ENCODE measurements around the gene EVPL.
A peak's percentile ranks its signal among the peaks of the same experiment; 100 is the strongest.
"Not testable (repeated sequence)": the region's sequence is repeated elsewhere in the genome, so short reads cannot be mapped to it uniquely, and the experiment has no call there.

The EVPL gene

GRCh38 chr17:76046064-76046463, 19.0 kb upstream of the EVPL start:
- DNase-seq: no peak

GRCh38 chr17:76044475-76045007, 17.4 kb upstream of the EVPL start:
- not testable (repeated sequence) for DNase-seq

DNA sequence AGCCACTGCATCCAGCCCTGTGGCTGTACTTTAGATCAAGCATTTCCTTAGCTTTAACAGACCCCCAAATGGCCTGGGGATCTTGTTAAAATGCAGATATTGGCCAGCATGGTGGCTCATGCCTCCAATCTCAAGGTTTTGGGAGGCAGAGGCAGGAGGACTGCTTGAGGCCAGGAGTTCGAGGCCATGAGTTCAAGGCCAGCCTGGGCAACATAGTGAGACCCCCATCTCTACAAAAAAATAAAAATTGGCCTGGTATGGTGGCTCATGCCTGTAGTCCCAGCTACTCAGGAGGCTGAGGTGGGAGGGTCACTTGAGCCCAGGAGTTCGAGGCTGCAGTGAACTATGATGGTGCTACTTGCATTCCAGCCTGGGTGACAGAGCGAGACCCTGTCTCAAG, 15.8 kb upstream of the EVPL start:
- not testable (repeated sequence) for DNase-seq

- no peak for DNase-seq
Observed at GRCh38 chr17:76040376-76040775, 13.3 kb upstream of the EVPL start.

DNA sequence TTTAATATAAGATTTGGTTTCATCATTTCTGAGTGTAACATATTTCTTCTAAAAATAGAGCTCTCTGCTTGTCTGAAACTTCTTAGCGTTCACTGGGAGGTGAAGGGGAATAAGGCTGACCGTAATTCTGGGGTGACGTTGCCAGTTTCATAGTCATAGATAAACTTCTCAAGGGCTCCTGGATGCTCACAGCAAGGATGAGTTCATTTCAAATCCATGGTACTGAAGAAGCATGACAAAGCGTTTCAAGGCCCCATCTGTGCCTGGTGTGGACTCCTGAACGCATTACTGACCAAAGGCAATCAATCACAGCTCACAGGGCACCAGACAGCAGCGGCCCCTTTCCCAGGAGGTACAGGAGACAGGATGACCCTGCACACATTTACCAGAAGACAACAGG, 12.0 kb upstream of the EVPL start:
- no peak for DNase-seq

GRCh38 chr17:76038050-76038449, 10.9 kb upstream of the EVPL start:
- DNase-seq: no peak

GRCh38 chr17:76036497-76037261, 9.6 kb upstream of the EVPL start:
- peak; percentile 75 for DNase-seq

- DNase-seq: no peak
Observed at GRCh38 chr17:76034428-76035350, 7.6 kb upstream of the EVPL start.

DNA sequence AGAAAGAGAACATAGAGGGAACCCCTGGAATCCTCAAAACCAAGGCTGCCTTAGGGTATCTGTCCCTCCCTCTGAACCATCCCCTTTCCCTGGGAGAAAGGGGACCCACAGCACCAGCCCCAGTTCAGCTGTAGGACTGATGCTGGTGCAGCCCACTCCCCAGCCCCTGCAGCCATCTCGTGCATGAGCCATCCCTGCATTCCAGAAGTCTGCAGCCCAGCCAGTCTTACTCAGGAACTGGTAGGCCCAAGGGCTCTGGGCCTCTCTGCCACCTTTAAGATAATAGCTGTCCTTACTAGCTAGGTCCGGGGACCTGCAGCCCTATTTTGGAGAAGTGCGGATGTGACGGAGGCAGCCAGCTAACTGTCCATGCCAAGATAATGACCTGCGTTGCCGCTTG, 6.0 kb upstream of the EVPL start:
- DNase-seq: no peak

GRCh38 chr17:76032780-76033108, 5.6 kb upstream of the EVPL start:
- no peak for DNase-seq

DNA sequence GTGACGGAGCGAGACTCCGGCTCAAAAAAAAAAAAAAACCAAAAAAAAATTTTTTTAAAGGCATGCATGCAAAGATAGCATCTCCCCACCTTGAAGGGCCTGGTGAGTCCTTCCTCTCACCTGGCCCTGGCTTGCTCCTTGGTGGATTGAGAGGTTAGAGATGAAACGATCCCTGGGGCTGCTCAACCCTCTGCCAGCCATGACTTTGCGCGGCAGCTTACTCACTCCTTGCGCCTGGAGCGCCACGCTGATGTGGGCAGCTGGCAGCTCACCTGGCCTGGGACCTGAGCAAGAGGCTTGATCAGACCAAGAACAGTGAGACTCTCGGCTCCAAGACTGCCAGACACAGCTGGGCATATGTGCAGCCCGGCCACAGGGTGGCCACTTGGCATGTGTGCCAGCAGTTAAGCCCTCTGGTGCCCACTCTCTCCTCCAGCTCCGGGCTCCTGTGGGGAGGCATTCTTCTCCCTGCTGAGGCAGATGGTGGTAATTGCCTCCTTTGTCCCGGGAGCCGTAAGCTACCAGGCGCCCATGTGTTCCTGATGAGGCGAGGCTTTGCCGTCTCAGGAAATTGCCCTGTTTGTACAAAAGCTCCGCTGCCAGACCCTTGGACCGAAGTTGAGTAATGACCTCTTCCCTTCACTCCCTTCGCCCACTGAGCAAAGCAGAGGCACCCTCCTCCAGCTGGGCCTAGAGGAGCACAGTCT, 5.1 kb upstream of the EVPL start:
- DNase-seq: no peak

- DNase-seq: no peak
Observed at GRCh38 chr17:76026714-76027158, 370 bp downstream of the EVPL start.

- no peak for DNase-seq
Observed at GRCh38 chr17:76025294-76025693, 1.8 kb downstream of the EVPL start.

DNA sequence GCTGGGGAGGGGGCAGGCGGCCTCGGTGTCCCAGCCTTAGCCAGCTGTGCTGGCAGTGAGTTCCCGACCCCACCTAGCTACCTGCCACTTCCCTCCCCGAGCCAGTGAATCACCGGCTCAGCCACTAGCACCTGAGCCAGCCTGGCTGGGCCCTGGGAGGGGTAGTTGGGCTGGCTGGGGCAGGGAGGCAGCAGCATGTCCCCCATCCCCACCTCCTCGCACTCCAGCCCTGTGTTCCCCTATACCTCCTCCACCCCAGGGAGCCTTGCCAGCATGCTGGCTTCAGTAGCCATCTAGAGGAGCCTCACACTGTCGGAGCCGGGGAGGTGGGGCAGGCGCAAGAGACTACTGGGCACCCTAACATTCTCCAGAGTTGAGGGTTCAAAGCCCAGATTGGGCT, 2.8 kb downstream of the EVPL start:
- no peak for DNase-seq

DNA sequence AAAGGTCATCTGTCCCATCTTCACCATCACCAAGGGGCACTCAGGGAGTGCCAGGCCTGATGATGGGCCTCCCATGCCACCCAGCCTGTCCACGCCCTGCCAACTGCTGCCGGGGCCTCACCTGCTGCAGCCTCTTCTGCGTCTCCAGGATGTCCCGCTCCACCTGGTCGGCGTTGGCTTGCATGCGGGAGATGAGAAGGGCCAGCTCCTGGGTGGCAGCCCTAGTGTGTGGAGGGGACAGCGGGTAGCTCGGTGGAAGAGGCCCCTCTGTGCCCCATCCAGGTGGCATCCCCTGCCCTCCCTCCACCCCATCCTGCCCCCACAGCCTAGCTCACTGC, 3.2 kb downstream of the EVPL start:
- no peak for DNase-seq

DNA sequence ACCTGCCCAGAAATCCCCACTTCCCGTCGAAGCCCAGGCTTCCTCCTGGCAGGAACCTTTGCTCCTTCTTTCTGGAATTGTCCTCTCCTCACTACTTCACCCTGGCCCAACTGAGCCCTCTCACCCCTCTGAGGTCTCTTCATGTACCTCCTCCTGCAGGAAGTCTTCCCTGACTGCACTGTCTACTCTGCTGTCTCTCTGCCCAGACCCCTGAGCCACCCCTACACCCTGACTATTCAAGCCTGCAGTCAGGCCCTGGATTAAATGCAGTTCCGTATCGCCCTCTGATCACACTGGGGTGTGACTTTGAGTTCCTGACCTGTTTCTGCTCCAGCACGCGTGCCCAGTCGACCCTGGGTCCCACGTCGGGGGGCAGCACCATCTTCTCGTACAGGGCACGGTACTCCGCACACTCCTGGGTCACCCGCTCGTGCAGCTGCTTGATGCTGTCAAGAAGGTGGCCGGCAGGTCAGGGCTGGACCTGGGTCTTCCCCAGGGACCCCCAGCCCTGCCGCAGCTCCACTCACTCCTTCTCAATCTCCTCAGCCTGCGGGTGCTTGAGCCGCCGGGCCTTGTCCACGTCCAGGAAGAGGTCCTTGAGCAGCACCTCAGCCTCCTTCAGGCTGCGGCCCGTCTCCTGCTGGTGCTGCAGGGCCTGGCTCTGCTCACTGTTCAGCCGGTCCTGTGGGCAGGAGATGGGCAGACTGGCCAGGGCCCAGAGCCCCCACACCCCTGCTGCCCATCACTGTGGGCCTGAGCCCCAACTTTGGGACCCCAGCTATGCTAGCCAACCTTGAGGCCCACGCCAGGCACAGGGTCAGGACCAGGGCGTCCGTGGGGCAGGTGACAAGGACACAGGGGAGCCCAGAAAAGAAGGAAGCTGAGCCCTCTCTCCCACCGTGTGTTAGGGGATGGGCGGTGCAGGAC, 3.9 kb downstream of the EVPL start:
- no peak for DNase-seq

DNA sequence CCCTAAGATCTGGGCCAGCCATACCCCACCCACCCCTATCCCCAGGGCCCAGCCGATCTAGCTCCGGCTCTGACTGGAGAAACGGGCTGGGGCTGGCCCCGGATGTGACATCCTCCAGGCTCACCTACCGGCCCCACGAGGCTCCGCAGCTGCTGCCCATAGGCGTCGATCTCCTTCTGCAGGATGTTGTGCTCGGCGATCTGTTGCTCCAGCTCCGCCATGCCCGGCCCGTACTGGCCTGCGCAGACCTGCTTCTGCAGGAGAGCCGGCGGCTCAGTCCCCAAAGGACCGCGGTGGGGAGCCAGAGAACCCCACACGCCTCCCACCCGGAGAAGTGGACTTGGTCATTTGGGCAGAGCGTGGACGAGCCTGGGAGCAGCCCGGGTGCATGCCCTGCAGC, 4.8 kb downstream of the EVPL start:
- no peak for DNase-seq

DNA sequence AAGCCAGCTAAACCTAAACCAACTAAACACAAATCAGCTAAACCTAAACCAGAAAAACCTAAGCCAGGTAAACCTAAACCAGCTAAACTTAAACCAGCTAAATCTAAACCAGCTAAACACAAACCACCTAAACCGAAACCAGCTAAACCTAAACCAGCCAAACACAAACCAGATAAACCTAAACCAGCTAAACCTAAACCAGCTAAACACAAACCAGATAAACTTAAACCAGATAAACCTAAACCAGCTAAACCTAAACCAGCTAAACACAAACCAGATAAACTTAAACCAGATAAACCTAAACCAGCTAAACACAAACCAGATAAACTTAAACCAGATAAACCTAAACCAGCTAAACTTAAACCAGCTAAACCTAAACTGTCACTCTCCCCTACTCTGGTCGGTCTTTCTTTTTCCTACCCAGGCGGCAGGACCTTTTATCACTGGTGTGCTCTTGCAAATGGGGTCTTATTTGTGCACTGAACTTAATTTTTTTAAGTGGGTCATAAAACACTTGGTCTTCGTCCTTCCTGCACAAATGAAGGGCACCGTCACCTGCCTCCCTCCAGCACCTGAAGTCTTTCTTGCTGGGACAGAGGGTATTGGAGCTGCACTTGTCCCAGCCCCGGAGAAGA, 7.2 kb downstream of the EVPL start:
- DNase-seq: no peak

- no peak for DNase-seq
Observed at GRCh38 chr17:76018801-76019200, 8.3 kb downstream of the EVPL start.

DNA sequence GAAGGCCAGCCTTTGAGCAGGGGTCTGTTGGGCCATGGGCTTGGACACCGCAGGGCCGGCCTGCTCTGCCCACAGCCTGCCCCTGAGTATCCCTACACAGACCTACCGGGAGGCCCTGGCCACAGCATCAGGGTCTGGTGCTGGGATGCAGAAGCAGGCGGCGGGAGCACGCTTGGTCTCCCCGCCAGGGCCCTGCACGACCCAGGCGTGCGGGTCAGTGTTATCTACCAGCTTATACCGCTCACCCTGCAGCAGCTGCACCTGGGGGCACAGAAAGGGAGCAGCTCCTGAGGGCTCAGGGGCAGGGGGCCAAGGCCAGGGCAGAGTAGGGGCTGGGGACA, 8.8 kb downstream of the EVPL start:
- no peak for DNase-seq

DNA sequence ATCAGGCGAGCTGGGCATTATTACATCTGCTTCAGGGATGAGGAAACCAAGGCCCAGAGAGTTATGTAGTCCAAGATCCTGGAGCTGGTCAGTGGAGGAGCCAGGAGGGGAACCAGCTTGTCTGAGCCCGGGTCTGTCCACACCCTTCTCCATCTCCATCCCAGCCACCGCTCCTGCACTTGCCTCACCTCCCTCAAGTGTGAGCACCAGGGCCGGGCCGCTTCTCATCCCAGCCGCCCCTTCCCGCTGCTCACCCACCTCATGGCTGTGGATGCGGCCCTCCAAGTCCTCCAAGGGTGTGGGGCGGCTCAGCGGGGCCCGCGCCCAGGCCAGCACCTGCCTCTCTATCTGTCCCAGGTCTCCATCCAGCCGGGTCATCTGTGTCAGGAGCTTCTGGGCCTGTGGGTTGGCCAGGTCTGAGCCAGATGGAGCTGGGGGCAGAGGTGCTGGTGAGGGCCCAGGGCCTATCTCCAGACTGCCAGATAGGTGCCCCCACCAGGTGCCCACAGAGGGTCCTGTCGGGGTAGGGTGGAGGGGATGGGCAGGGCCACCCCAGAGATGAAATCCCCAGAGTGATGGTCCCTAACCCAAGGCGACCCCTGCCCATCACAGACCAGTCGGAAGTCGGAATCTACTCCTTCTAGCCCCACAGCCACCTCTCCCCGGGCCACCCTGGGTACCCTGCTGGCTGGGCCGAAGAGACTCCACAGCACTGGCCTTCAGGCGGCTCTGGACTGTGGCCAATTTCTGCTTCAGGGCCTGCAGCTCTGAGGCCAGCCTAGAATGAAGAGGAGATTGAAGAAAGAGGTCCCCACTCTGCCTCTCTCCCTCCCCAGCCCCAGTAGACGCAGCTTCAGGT, 9.4 kb downstream of the EVPL start:
- no peak for DNase-seq

Data from NCI-H526 treated with DMSO at 0.1 percent for 48 hours (cell line).